ENCODE results near the gene NOD1.
"Not testable (repeated sequence)": the region's sequence is repeated elsewhere in the genome, so short reads cannot be mapped to it uniquely, and the experiment has no call there.

NOD1 gene

DNA sequence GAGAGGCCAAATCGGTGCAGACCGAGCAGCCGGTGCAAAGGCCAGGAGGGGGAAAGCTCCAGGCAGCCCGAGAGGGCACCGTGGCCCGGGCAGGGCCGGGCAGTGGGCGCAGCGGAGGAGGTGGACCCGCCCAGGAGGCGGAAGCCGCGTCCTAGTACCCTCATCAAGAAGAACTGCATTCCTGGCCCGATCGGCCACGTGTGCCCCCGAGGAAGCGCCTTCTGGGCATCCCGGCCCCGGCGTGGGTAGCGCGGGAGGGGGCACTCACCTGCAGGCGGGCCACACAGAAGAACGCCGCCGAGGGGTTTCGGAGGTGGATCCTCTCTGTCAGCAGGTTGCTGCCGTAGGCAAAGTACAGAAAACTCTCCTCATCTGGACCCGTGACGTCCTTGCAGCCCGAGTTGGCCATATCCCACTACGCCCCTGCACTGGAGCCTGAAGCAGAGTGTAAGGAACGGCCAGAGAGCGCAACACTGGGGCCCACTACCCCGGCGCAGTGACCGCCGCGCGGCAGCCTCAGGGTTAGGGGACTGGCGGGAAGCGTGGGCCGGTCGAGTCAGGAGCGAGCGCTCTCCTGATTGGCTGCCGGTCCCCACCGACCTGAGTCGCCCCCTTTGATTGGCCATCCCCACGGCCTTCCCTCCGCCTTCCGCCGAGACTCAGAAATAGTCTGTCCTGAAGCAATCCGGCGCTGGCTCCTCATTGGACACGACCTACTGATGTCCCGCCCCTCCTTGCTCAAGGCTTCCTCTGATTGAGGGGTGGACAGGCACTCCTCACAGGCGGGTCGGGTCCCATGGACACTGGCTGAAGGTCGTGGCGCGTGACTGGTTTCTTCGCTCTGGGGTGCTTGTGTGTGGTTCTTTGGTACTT lies 26.0 kb upstream of the NOD1 start, which contains the start of gene GGCT:
TSS of gene GGCT (minus strand) at position 529 of the 873 bp plus-strand sequence. CDS start at position 409, 120 bp downstream.
- DNase-seq = peak; percentile 98

DNA sequence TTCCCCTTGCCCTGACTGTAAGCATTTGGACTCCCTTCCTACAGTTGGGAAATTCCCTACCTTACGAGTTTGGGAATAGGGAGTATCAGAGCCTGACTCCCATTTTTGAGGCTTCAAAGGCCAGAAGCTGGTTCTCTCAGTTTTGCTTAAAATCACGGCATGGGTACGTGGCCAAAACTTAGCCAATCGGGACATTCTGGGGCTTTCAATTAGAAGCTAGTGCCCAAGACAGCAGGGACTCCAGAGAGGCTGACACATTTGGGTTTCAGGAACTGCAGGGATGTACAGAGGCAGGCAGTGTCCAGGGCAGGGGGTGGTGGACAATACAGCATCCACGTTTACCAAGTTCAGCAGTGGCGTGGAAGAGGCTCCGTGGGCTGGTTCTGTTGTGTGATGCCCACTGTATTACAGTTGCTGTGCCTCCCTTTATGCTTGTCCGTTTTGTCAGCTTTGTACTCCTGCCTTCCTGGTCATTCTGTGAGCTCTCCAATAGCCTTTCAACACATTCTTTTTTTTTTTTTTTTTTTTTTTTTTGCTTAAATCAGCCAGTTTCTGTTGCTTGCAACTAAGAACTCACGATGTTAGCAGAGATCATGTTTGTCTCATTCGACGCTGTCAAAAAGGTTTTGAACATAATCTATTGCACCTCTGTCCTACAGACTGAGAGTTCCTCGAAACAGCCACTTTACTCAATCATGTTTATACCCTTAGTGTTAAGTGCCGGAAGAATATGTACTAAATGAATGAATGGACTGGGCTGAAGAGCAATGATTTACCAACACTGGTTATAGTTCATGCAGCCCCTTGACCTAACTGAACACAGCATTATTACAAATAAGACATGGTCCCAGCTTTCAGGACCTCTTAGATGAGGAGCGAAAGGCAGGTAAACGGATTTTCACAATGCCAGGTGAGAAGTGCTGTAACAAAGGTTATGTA lies 25.0 kb upstream of the NOD1 start:
- DNase-seq = no peak

- no peak for DNase-seq
These were observed 24.1 kb upstream of the NOD1 start for GRCh38 chr7:30502470-30503251.

- DNase-seq = no peak
These were observed 22.7 kb upstream of the NOD1 start for GRCh38 chr7:30501264-30501663.

DNA sequence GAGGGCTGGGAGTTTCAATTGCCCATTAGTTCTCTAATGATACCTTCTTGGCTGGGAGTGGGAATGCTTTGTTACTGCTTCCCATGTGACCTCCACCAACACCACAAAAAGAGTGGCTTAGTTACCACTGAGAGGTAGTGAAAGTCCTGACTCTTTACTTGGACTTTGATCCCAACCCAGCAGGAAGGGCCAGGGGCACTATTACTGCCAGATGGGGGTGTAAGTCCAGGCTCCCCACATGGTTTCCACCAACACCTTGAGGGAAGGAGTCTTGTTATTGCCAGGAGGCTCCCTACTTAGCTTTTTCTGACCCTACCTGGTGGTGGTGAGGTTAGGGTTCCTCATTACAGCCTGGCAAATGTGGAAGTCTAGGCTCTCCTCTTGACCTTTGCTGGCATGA lies 14.6 kb upstream of the NOD1 start:
- DNase-seq = no peak

GRCh38 chr7:30491417-30491816 lies 12.8 kb upstream of the NOD1 start:
- DNase-seq = no peak

DNA sequence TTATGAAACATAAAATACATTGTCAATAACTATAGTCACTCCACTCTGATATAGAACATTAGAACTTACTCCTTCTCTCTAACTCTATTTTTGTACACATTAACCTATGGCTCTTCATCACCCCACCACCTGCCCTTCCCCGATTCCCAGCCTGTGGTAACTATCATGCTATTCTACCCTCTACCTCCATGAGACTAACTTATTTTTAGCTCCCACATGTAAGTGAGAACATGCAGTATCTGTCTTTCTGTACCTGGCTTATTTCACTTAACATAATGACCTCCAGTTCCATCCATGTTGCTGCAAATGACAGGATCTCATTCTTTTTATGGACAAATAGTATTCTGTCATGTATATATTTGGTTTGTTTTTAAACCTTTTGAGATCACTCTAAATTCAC lies 8.8 kb upstream of the NOD1 start:
- no peak for DNase-seq

DNA sequence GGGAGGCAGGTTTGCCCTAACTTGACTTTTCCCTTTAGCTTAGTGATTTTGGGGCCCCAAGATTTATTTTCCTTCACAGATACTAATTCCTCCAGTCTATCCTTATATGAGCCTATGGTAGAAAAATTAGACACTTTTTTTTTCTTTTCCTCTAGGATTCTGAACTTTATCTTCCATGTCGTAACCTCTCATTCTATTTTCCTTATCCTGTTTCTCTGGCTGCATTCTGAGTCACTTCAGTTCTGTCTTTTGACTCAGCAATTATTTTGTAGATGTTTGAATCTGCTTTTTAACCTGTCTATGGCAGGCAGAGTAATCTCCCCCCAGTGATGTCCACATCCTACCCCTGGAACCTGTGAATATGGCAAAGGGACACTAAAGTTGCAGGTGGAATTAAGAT lies 7.1 kb upstream of the NOD1 start:
- no peak for DNase-seq

- not testable (repeated sequence) for DNase-seq
These were observed 2.8 kb upstream of the NOD1 start for GRCh38 chr7:30481416-30481815.

DNA sequence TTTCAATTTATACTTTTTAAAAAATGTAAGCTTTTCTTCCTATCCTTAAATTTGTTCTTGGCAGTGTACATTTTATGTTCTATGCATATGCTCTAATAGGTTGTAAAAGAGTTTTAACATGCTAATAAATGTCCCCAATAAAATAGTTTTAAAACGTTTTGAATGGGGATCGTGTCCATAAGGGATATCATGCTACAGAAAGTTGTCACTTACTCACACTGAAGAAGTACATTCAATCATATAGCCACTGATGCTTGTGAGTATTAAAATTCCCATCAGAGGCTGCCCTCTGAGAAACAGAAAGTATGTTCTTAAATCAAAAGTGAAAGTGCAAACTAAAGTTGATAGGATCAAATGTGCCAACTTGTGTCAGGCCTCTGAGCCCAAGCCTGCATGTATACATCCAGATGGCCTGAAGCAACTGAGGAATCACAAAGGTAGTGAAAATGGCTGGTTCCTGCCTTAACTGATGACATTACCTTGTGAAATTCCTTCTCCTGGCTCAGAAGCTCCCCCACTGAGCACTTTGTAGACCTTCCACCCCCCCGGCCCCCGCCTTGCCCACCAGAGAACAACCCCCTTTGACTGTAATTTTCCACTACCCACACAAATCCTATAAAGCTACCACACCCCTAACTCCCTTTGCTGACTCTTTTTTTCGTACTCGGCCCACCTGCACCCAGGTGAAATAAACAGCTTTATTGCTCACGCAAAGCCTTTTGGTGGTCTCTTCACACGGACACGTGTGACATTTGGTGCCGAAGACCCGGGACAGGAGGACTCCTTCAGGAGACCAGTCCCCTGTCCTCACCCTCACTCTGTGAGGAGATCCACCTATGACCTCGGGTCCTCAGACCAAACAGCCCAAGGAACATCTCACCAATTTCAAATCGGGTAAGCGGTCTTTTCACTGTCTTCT lies 877 bp upstream of the NOD1 start:
- peak; percentile 58 for DNase-seq

- DNase-seq = no peak
These were observed 2.0 kb downstream of the NOD1 start for GRCh38 chr7:30476459-30477145.

DNA sequence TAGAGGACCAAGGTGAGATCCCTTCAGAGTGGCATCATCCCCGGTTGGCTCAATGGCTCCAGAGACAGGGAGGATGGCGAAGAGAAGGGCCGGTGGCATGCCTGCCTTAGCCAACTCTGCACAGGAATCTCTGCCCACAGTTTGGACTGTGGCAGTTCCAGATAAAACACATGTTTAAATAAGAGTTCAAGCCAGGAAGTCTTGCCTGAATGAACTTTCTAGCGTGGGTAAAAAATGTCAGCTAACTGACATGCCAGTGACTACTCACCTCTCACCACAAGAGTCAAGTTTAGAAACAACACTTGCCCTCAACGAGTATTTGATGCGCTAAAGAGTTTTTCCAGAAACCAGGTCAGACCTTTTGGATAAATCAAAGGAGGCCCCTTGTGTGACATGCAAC lies 3.0 kb downstream of the NOD1 start:
- no peak for DNase-seq

DNA sequence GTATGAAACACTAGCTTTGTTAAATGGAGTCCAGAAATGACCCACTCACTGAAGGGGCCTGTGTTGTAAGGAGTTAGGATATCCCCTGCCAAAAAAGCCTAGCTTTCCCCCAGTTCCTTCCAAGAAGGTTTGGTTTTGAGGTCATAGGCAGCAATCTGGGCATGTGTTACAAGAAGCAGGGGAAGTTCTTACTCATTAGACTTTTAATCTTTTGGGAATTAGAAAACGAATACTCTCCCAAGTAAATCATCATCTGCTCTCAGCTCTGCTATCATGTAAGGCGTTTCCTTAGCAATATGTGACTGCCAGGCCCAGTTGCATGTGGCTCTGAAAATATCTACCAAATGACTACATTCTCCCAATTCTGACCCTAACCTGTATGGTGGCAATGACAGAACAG lies 3.7 kb downstream of the NOD1 start:
- DNase-seq = no peak

- DNase-seq = no peak
These were observed 4.1 kb downstream of the NOD1 start for GRCh38 chr7:30474485-30474884.

DNA sequence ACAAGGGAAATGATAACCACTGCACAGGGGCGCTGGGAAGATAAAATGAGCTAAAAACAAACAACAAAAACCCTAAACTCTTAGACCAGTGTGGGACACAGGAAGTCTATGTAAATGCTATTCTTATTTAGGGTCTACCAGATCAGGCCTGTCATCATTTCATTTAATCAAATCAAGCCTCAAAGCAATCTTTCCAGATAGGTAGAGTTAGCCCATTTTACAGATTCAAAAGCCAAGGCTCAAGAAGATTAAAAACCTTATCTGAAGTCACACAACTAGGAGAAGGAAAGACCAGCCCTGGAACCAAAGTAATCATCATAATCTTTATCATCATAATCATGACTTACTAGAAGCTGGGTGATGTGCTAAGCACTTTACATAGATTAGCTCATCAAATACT lies 4.7 kb downstream of the NOD1 start:
- no peak for DNase-seq

DNA sequence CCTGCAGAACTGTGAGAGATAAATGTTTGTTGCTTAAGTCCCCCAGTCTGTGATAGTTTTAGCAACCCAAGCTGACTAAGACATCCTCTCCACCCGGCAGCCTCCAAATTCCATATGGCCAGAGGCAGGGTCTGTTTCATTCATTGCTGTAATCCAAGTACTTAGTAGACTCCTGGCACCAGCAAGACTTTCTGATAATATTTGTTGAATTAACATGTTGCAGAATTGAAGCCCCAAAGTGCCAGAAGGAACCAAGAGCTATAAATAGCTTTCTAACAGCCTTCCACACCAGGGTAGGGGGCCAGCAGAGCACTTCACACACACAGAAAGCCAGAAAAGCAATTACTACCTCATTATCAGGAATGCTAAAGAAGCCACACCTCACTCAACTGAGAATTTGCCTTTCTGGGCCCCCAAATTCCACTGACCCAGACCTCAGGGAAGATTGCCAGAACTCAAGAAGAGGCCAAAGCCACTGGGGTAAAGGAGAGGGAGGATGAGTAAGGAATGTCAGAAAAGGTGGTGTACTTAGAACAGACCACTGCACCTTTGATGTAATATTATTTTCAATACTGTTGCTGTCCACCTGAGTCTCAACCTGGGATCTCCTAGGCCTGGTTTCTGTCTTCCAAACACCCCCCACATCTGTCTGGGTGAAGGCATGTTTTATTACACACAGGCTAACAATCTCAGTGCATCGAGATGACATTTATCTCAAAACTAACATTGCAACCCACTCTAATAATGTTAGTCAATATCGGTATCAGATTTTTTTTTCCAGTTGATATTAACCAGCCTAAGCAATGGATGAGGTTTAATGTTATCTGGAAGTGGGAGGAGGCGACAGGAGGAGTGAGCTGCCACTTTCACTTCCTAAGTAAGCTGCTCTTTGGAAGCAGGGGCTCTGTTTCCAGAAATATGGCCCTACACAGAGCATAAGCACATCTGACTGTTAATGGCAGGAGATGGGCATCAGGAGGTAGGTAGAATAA lies 5.5 kb downstream of the NOD1 start:
- no peak for DNase-seq

- DNase-seq = no peak
These were observed 6.4 kb downstream of the NOD1 start for GRCh38 chr7:30472081-30472783.

- no peak for DNase-seq
These were observed 7.4 kb downstream of the NOD1 start for GRCh38 chr7:30471205-30471604.

GRCh38 chr7:30470771-30471170 lies 7.8 kb downstream of the NOD1 start:
- no peak for DNase-seq
